Measurements from ENCODE around the gene MBIP.

GRCh38 chr14:36304895-36305294 is 15.5 kb downstream of the MBIP start:
- no peak for TF ChIP-seq CTCF (conservative IDR thresholded peaks at IDR 0.05; ENCODE audit: low read depth in 2 of 2)
- TF ChIP-seq EZH2phosphoT487 (IDR thresholded peaks at IDR 0.05; ENCODE audit: unreplicated experiment): no peak
